GM12872 (cell line): ENCODE data around the gene CCSER1.

ENCODE experiments used
- CTCF ChIP-seq: IDR thresholded peaks from 3 replicates; pipeline ENCODE4 v1.5.1; 2011; ENCODE audit warnings: low read depth, mild to moderate bottlenecking, low read length, moderate library complexity; ENCODE audit not compliant: insufficient read depth

CCSER1 gene

DNA sequence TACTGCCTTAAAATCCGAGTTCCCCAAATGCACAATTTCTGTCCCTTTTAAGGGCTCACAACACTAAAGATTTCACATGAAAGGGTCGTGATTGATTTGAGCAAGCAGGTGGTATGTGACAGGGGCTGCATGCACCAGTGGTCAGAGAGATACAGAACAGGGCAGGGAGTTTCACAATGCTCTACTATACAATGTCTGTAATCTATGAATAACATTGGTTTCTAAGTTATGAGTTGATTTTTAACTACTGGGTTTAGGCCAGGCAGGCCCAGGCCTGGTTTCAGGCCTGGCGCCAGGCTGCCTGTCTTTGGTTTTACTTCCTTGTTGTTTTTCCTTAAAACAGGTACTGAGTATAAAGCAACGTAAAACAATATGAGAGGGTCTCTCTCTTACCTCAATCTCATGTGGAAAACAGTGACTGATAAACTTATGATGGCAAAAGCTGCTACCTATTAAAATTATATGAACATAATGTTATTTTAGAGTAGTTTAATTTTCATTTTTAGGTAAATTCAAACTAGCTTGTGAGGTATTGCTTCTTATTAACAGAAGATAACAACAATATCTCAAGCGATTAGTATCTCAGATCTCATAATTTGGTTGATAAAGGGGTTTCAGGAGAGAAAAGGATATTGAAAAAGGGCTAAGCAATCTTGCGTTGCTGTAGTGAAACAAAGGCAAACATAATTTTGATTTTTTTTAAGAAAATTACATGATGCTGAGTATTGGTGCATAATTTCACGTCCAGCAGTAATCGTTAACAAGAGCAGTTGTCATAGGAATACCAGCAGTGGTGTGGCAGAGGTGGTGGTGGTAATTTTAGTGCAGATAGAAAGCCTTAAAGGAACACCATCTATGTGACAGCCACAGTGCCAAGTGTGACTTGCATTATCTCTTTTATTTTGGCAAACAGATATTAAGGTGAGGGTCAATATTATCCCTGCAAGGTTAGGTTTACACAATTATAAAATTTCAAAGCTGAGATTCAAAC, 1232.1 kb downstream of the CCSER1 start:
- no peak for TF ChIP-seq CTCF

DNA sequence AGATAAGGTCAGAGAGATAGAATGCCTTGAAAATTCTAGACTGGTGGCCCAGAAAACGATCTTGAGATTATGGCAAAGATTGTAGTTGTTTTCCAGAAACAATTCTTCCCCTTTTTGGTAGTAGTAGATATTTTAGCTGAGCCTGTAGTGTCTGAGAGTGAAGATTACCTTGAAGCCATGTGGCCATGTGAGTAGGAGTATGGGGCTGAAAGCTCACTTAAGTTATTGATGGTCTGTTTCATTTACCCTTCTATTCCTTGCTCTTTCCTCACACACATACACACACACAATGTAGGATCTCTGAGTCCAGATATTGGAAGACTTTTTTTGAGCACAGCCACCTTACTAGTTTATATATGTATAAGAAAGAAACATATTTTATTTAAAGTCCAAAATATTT, 1234.9 kb downstream of the CCSER1 start:
- no peak for TF ChIP-seq CTCF

GRCh38 chr4:91366554-91366953, 1239.4 kb downstream of the CCSER1 start:
- TF ChIP-seq CTCF = no peak

DNA sequence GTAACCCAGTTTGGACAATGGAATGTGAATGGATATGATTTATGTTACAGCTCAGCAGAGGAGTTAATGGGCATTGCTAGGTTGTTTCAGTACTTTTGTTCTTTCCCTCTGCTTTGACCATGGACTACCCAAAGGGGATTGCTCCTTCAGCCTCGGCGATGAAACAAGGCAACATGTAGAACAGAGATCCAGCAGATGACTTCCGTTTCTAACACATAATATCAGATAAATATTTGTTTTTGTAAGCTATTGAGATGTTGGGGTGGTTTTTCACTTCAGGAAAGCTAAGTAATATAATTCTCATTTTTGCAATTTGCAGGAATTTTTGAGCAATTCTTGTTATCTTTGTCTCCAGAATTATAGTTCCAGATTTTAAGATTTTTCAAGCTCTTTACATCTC, 1241.9 kb downstream of the CCSER1 start:
- TF ChIP-seq CTCF = no peak

GRCh38 chr4:91373546-91373945, 1246.4 kb downstream of the CCSER1 start:
- no peak for TF ChIP-seq CTCF

DNA sequence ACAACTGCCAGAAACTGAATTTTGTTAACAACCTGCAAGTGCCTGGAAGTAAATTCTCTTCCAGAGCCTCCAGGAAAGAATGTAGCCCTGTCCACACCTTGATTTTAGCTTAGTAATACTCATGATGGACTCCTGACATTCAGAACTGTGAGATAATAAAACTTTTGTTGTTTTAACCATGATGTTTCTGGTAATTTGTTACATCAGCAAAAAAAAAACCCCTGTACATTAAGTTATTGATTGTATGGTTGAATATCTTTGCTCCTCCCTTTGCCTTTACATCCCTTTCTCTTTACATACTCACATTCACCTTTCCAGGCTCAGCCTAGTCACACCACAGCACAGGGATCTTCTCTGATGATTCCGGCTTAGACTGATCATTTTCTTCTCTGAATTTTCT, 1294.8 kb downstream of the CCSER1 start:
- TF ChIP-seq CTCF = no peak

DNA sequence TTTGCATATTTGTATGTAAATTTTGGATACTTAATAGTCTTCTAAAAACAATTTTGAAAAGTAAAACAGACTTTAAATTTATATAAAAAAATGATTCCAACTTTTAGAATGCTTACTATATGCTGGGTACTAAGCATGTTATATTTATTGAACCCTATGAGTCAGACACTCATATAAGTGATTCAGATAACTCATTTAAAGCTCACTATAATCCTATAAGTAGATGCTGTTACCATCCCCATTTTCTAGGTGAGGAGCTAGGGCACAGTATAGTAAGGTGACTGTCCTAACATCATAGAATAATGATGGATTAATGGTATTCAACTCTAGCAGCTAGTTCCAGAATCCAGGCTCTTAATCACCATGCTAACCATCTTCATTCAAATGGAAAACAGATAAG, 1299.5 kb downstream of the CCSER1 start:
- TF ChIP-seq CTCF = no peak
